ENCODE results near the gene IFNA1. TPM values are rescaled to one million over a fixed set of nuclear protein-coding genes. Genes with fewer than 3 reads are reported as not detected.

Gene IFNA1
- total RNA-seq = not detected in 2 replicates

DNA sequence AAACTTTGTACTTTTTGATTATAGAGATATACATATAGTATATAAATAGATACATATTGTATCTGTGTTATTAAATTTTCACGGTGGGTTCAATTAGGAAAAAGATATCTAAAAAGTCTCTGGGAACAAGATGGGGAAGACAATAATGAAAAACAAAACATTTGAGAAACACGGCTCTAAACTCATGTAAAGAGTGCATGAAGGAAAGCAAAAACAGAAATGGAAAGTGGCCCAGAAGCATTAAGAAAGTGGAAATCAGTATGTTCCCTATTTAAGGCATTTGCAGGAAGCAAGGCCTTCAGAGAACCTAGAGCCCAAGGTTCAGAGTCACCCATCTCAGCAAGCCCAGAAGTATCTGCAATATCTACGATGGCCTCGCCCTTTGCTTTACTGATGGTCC is at the start of gene IFNA1:
Gene IFNA1 (plus strand): TSS at position 301 of the 400 bp plus-strand sequence. CDS start 69 bp downstream, at position 370.

GRCh38 chr9:21408817-21409216 is 31.4 kb upstream of the IFNA1 start, which contains the start of gene IFNA8:
Gene IFNA8, plus strand, starts transcription at chr9:21409117. Its CDS starts 60 bp downstream, at chr9:21409177.

DNA sequence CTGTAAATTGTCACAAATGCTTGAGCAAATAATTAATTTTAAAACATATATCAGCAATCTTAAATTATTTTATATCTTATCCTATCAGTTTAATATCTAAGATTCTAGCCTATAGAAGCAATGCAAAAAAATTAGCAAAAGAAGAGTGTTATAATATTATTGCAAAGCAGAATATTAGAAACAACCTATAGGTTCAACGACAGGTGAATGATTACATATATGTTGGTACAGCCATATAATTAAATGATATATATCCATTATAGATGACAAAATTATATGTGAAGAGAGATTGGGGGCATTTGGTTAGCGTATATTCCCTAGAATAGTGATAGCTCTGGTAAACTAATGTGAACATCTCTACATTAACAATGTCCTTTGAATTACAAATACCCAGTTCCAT is 42.0 kb downstream of the IFNA1 start, which contains the start of gene IFNE:
Gene IFNE (minus strand): TSS at position 101 of the 400 bp plus-strand sequence. CDS start 619 bp downstream, outside the sequence.

Other genes starting within 250 kb of the IFNA1 start
- gene IFNA7, start 238.2 kb upstream of the IFNA1 start, total RNA-seq = not detected in 2 replicates
- gene IFNA10, start 233.3 kb upstream of the IFNA1 start, total RNA-seq = not detected in 2 replicates
- not detected in 2 replicates for gene IFNA16, start 223.1 kb upstream of the IFNA1 start, total RNA-seq
- not detected in 2 replicates for gene IFNA17, start 212.2 kb upstream of the IFNA1 start, total RNA-seq
- not detected in 2 replicates for gene IFNA14, start 200.4 kb upstream of the IFNA1 start, total RNA-seq
- gene IFNA5, start 135.1 kb upstream of the IFNA1 start, total RNA-seq = not detected in 2 replicates
- gene KLHL9, start 105.0 kb upstream of the IFNA1 start, total RNA-seq = 48.1 and 52.5 TPM in 2 replicates
- not detected in 2 replicates for gene IFNA6, start 89.6 kb upstream of the IFNA1 start, total RNA-seq
- gene IFNA13, start 72.4 kb upstream of the IFNA1 start, total RNA-seq = not detected in 2 replicates
- not detected in 2 replicates for gene IFNA2, start 55.0 kb upstream of the IFNA1 start, total RNA-seq
- gene IFNA8, start 31.3 kb upstream of the IFNA1 start, total RNA-seq = not detected in 2 replicates
- gene IFNE, start 41.9 kb downstream of the IFNA1 start, total RNA-seq = 5.1 and 11.2 TPM in 2 replicates